ENCODE measurements around the gene PLOD1.
"Not testable (repeated sequence)": the region's sequence is repeated elsewhere in the genome, so short reads cannot be mapped to it uniquely, and the experiment has no call there.

PLOD1 gene

GRCh38 chr1:11938722-11939526 lies 4.4 kb downstream of the PLOD1 start:
- H3K9me3 ChIP-seq (ENCODE audit: low read length) = no peaks in the 10 kb centered on the region
- H3K9ac ChIP-seq (ENCODE audit: low read length) = no peak overlapping the region
- no peaks in the 10 kb centered on the region for H3K27me3 ChIP-seq (ENCODE audit: insufficient read depth, low read length)
- H3K79me2 ChIP-seq (ENCODE audit: insufficient read depth, low read length) = peaks cover 7% of the 10 kb centered on the region; the same call in 1 of the 2 replicates
- no peak for TF ChIP-seq CTCF (IDR thresholded peaks at IDR 0.05; ENCODE audit: low read length)
- TF ChIP-seq EZH2 (IDR thresholded peaks at IDR 0.05; ENCODE audit: borderline replicate concordance, low read length) = no peak
- H3K4me2 ChIP-seq (ENCODE audit: low read length) = no peak overlapping the region
- no peak overlapping the region for H3K4me3 ChIP-seq (ENCODE audit: low read depth, low read length, poor library complexity, severe bottlenecking)
- no peaks in the 10 kb centered on the region for H3K9me2 ChIP-seq (ENCODE audit: low read depth, low read length)
- H4K20me1 ChIP-seq (ENCODE audit: insufficient read depth, low read length) = no peaks in the 10 kb centered on the region
- H3K36me3 ChIP-seq (ENCODE audit: insufficient read depth, low read length) = peaks cover 21% of the 10 kb centered on the region; the same call in 1 of the 2 replicates
- H3K4me1 ChIP-seq (ENCODE audit: insufficient read depth, low read length, severe bottlenecking) = peaks cover 18% of the 10 kb centered on the region
- no peak overlapping the region for H3K27ac ChIP-seq (ENCODE audit: low read depth, low read length, poor library complexity, severe bottlenecking)
- no peaks in the 10 kb centered on the region for H3F3A ChIP-seq (ENCODE audit: insufficient read depth, low read length)
- H2AFZ ChIP-seq (ENCODE audit: low read length) = no peak overlapping the region

- peaks cover 13% of the 10 kb centered on the region for H3K4me1 ChIP-seq (ENCODE audit: insufficient read depth, low read length, severe bottlenecking)
- not testable (repeated sequence) for H3K9ac ChIP-seq (ENCODE audit: low read length); H2AFZ ChIP-seq (ENCODE audit: low read length); H3K27ac ChIP-seq (ENCODE audit: low read depth, low read length, poor library complexity, severe bottlenecking); H3K9me3 ChIP-seq (ENCODE audit: low read length); H3F3A ChIP-seq (ENCODE audit: insufficient read depth, low read length); H3K27me3 ChIP-seq (ENCODE audit: insufficient read depth, low read length); H3K4me2 ChIP-seq (ENCODE audit: low read length); H3K4me3 ChIP-seq (ENCODE audit: low read depth, low read length, poor library complexity, severe bottlenecking); H3K79me2 ChIP-seq (ENCODE audit: insufficient read depth, low read length); H3K9me2 ChIP-seq (ENCODE audit: low read depth, low read length); H4K20me1 ChIP-seq (ENCODE audit: insufficient read depth, low read length)
- peaks cover 27% of the 10 kb centered on the region for H3K36me3 ChIP-seq (ENCODE audit: insufficient read depth, low read length)
These were observed 5.3 kb downstream of the PLOD1 start for GRCh38 chr1:11939794-11940193.

- no peaks in the 10 kb centered on the region for H3K79me2 ChIP-seq (ENCODE audit: insufficient read depth, low read length)
These were observed 5.9 kb downstream of the PLOD1 start for GRCh38 chr1:11940260-11940921.

More at GRCh38 chr1:11940260-11940921, 5.9 kb downstream of the PLOD1 start:
- H3K9me2 ChIP-seq (ENCODE audit: low read depth, low read length) = no peaks in the 10 kb centered on the region
- H4K20me1 ChIP-seq (ENCODE audit: insufficient read depth, low read length) = no peaks in the 10 kb centered on the region
- H2AFZ ChIP-seq (ENCODE audit: low read length) = no peak overlapping the region
- H3K9ac ChIP-seq (ENCODE audit: low read length) = no peak overlapping the region
- H3K27ac ChIP-seq (ENCODE audit: low read depth, low read length, poor library complexity, severe bottlenecking) = no peak overlapping the region
- no peak for TF ChIP-seq CTCF (IDR thresholded peaks at IDR 0.05; ENCODE audit: low read length)
- H3F3A ChIP-seq (ENCODE audit: insufficient read depth, low read length) = no peaks in the 10 kb centered on the region
- no peak overlapping the region for H3K4me2 ChIP-seq (ENCODE audit: low read length)
- no peaks in the 10 kb centered on the region for H3K27me3 ChIP-seq (ENCODE audit: insufficient read depth, low read length)
- peaks cover 7% of the 10 kb centered on the region for H3K4me1 ChIP-seq (ENCODE audit: insufficient read depth, low read length, severe bottlenecking)
- no peaks in the 10 kb centered on the region for H3K9me3 ChIP-seq (ENCODE audit: low read length)
- H3K36me3 ChIP-seq (ENCODE audit: insufficient read depth, low read length) = peaks cover 33% of the 10 kb centered on the region
- H3K4me3 ChIP-seq (ENCODE audit: low read depth, low read length, poor library complexity, severe bottlenecking) = no peak overlapping the region
